A549 treated with CpdA at 1 μM for 4 hours (cell line): ENCODE measurements around the gene ACSL1. TPM values are rescaled to one million over a fixed set of nuclear protein-coding genes. Genes with fewer than 3 reads are reported as not detected.

ENCODE experiments used
- total RNA-seq: library from RNA; stranded (reverse); fragments of 200-300 nt; extraction: Qiagen RNA extraction; gene quantifications from 5 replicates; pipeline ENCODE4 v1.2.3, GENCODE V29; 2022; ENCODE audit warnings: low read depth

The ACSL1 gene
- 10.8 to 13.5 TPM (median 11.8 TPM) in 5 replicates for total RNA-seq

GRCh38 chr4:184825896-184826690, at the start of gene ACSL1:
Gene ACSL1, minus strand, starts transcription at chr4:184825968. Its CDS starts 22,454 bp downstream, at chr4:184803514.

GRCh38 chr4:184733654-184734524, 91.9 kb downstream of the ACSL1 start, which contains the start of gene CENPU:
Gene CENPU, minus strand, starts transcription at chr4:184734096. Its CDS starts 34 bp downstream, at chr4:184734062.

Other genes with a start within 250 kb of the ACSL1 start
- 19.5 to 33.4 TPM (median 22.2 TPM) in 5 replicates for gene CASP3, start 176.5 kb downstream of the ACSL1 start, total RNA-seq
- gene PRIMPOL, start 176.2 kb downstream of the ACSL1 start, total RNA-seq: 4.7 to 8.3 TPM (median 6.3 TPM) in 5 replicates
- gene CENPU, start 91.9 kb downstream of the ACSL1 start, total RNA-seq: 21.3 to 27.6 TPM (median 24.3 TPM) in 5 replicates
- 0.17 TPM in 1 of 5 replicates, not detected in the others for gene HELT, start 192.5 kb upstream of the ACSL1 start, total RNA-seq